NCI-H524 treated with DMSO at 0.1 percent for 48 hours (cell line): Measurements from ENCODE around the gene PAQR9.

ENCODE experiments used
- DNase-seq: peaks from one replicate; lab custom pipeline; 2025; lab: John Stamatoyannopoulos, UW

Gene PAQR9

DNA sequence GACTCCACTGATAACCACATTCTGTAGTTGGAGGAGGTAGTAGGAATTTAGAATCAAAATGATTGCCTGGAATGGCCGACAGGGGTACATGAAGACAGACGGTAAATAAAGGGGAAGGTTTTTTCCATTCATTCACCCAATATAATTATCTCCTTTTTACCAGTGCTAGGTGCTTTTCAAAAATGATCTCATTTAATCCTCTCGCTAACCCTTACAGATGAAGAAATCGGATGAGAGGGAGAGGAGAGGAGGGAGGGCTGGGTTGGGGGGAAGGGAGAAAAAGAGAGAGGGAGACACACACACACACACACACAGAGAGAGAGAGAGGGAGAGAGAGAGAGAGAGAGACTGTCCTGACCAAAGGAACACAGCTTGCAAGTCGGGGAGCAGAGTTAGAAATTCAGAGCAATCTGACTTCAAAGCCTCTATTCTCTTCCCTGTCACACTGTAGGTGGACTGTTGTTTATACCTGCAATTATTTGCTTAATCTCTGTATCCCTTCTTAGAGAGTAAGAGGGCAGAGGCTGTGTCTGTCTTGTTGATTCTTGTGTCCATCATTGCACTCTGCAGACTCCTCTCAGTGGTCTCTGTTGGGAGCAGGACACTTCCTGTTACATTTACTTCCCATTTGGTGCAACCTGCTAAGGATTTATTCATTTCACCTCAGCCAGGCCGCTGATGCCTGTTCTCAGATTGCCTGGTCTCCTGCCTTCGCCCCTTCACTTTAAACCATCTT, 18.7 kb upstream of the PAQR9 start:
- DNase-seq = no peak

DNA sequence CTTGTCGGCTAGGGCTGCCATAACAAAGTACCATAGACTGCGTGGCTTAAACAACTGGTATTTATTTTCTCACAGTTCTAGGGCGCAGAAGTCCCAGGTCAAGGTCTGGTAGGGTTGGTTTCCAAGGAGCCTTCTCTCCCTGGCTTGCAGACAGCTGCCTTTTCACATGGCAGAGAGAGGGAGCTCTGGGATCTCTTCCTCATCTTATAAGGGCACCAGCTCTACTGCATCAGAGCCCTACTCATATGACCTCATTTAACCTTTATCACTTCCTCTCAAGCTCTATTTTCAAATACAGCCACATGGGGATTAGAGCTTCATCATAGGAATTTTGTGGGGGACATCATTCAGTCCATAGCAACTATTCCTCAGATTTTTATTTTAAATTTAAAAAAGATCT, 17.6 kb upstream of the PAQR9 start:
- DNase-seq = no peak

- no peak for DNase-seq
These were observed 13.9 kb upstream of the PAQR9 start for GRCh38 chr3:142977399-142977728.

DNA sequence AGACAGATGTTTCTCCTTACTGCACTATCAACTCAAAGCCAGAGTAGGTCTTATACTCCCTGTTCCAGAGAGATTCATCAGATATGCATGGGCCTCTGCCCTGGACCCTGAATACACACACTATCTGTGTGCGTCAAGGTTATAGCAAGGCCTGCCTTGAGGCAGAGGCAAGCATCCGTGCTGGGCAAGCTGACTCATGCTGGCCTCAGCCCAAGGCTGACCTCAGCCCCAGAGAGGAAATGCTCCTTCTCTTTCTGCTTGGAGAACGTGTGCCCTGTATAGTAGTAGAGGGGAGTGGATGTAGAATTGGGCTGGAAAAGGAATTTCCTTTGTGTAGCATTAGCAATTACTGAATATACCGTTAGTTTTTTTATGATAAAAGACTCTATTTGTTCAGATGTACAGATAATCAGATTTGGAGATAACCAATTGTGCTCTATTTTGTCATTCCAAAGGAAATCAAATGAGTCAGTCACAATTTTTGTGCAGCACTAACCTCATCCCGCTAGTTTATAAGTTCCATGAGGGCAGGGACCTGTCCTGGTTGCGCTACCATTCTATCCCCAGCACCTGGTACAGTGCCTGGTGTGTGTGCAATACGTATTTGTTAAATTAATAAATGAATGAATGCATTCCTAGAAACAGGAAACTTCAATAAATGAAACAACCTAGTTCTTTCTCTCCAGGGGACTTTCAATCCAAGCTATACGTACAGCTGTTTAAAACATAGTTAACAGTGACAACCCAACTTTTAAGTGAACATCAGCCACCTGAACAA, 13.3 kb upstream of the PAQR9 start:
- no peak for DNase-seq

- no peak for DNase-seq
These were observed 12.0 kb upstream of the PAQR9 start for GRCh38 chr3:142975316-142975995.

- no peak for DNase-seq
These were observed 9.9 kb upstream of the PAQR9 start for GRCh38 chr3:142973217-142974009.

DNA sequence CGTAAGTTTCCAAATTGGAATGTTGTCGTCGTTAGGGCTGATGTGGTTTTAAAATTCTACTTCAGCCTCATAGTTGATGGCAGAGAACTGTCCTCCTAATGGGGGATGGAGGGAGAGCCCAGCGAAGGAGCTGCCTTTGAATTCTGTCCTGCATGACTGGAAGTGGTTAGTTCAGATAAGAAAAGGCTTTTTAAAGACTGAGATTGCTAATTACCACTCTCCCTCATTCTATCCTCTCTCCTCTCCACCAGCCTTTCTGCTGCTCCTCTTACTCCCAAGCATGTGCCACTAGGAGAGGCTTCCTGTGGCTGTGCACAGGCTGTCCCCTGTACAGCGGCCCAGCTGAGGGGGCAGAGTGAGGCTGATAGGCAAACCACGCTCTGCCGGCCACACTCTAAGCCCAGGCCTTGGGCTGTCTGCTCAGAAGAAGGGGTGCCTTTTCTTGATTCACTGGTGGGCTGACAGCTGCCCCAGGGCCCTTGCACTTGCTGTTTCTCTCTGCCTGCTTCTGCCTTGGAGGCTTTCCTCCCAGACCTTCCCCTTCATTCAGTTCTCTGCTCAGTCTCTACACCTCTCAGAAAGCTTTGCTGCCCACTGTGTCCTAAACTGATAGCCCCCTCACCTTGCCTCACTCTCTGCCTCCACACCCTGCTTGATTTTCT, 8.7 kb upstream of the PAQR9 start:
- no peak for DNase-seq

- no peak for DNase-seq
These were observed 8.0 kb upstream of the PAQR9 start for GRCh38 chr3:142971431-142971830.

GRCh38 chr3:142968319-142969025, 5.0 kb upstream of the PAQR9 start:
- no peak for DNase-seq

DNA sequence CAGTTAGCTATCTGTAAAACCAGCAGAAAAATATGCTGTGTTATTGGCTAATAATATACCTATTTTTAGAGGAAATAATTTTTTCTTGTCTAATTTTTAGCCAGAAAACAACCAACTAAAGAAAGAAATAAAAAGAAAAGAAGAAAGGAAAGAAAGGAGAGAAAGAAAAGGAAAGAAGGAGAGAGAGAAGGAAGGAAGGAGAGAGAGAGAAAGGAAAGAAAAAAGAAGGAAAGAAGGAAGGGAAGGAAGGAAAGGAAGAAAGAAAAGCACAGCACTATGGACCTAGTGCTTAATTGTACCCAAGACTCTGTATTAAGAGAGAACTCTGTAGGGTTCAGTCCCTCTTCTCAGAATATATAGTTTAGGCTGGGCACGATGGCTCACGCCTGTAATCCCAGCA, 3.3 kb upstream of the PAQR9 start:
- no peak for DNase-seq

GRCh38 chr3:142965581-142965980, 2.1 kb upstream of the PAQR9 start:
- no peak for DNase-seq

- no peak for DNase-seq
These were observed 299 bp downstream of the PAQR9 start for GRCh38 chr3:142963234-142963515.

DNA sequence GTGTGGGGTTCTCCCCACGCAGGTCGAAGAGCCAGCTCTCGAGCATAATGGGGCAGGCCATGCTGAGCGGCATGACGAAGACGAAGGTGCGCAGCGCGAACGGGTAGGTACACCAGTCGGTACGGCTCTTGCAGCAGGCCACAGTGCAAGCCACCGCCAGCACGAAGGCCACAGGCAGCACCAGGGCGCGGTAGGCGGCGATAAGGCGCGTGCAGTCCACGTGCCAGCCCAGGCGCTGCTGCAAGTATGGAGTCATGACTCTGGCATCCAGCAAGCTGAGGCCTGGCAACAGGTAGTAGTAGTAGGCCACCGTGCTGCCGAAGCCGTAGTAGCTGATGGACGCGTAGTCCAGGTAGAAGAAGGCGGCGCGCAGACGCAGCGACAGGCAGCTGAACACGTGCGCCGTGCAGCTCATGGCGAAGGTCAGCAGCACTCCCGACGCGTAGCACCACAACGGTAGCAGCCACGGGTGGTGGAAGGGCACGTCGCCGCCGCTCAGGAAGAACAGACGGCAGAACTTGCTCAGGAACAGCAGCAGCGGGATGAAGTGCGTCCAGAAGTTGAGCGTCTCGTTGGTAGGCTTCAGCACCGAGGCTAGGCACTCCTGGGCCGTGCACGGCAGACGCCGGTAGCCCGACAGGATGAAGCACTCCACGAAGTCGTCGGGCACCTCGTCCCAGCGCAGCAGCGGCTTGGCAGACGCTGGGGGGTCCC, 797 bp downstream of the PAQR9 start:
- DNase-seq = no peak

DNA sequence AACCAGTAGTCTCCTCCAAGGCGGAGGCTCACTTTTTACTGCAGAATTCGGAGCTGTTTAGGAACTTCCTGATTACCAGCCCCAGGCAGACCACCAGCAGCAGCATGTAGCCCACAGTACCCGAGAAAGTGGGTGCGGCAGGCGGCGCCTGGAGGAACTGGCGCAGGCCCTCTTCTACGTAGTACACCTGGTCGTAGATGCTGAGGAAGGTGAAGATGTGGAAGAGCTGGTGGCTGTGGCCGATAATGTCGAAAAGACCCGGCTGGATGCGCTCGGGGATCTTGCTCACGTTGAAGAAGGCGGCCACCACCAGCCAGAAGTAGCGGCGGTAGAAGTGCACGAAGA, 1.3 kb downstream of the PAQR9 start:
- no peak for DNase-seq

DNA sequence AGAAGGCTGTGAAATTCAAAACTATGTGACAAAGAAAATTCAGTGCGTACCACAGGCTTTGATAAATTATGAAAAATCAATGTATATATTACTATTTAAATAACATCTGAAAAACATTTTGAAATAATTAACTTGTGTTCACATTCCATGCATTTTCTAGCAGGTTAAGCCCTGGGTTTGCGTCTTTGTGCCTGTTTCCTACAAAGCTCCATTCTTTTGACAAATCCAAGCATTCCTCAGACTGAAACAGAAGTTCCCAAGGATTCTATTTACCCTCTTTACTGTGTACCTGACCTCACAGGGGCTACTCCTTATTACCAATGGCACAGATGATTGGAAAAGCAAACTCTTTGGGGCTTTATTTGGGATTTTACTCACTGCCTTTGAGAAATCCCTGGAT, 1.9 kb downstream of the PAQR9 start:
- DNase-seq = no peak

DNA sequence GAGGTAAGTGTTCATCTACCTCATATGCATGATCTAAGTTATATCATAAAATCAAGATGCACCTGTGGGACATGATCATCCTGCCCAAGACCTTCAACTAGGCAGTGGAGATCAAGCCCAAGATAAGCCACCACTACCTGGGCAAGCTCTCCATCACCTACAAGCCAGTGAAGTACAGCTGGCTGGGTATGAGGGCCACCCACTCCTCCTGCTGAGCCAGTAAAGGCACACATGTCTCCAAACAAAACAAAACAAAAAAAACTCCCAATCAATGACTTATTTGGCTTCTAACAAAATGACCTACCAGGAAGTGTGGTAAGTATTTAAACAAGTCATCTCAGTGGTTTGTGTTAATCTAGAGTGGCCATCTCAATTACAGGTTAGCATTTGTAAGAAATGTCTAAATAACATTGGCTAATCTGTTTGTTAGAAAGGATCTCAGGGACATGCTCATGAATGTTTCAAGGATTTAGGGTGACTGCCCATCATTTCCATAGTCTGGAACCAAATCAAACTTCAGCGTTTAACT, 3.1 kb downstream of the PAQR9 start:
- DNase-seq = no peak

DNA sequence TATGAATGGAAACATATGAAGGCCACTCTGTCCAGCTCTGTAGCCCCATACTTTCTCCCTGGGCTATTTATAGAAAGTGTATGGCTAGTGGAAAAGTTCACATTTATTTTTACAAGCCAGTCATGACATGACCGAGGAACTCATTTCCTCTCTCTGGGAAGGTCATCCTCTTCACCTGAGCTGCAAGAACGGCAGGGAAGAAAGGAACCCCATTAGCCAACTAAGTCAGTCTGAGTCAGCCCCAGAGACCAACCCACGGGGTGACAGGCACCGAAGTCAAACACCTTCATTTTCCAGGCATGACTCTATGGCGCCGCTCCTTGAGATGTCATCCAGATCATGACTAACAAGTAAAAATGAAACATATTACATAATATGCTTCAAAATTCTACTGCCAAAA, 4.8 kb downstream of the PAQR9 start:
- DNase-seq = no peak

DNA sequence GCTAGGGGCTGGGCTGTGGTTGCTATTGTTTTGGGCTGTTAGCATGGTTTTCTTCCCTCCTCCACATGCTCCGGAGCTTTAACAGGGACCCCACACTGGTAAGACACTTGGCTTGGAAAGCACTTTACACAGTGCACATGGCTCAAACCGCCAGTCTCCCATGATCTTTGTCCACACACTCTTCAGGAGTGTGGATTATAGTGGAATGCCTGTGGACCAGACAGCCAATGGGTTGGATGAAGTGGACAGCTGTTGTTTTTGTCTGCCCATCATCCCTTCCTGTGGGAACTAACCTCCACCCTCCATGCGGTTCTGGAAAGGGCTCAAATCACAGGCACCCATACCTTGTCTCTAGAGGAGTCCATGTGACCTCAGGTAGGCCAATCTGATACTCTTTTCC, 10.0 kb downstream of the PAQR9 start:
- no peak for DNase-seq

- no peak for DNase-seq
These were observed 10.9 kb downstream of the PAQR9 start for GRCh38 chr3:142952272-142953193.

- no peak for DNase-seq
These were observed 11.7 kb downstream of the PAQR9 start for GRCh38 chr3:142951794-142952193.
